CD4-positive, alpha-beta T cell treated with Interleukin-6 for 4 hours (primary cell): ENCODE measurements around the gene NEO1.

Experiments used
- DNase-seq: peaks from one replicate; pipeline ENCODE4 v3.0.0-alpha.2; 2020; ENCODE audit warnings: mixed read lengths

NEO1 gene

GRCh38 chr15:73028831-73029451, 23.3 kb upstream of the NEO1 start:
- no peak for DNase-seq

- DNase-seq = no peak
These were observed 22.1 kb upstream of the NEO1 start for GRCh38 chr15:73030122-73030679.

DNA sequence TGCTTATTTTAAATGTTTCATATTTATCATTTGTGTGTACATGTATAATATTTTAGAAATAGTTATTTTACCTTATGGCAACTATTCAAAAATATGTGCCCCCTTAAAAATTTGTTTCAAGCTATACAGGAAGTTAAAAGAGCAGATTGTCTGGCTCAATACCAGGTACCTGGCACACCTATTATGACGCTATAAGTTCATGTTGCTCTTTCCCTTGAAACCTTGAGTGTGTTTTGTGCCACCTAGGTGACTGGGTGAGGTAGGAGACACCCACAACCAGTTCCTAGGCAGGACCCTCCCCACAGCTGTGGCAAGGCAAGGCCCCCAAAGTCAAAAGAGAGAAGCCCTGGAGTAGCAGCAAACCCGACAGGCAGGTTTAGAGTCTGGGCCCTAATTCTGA, 20.6 kb upstream of the NEO1 start:
- DNase-seq = no peak

DNA sequence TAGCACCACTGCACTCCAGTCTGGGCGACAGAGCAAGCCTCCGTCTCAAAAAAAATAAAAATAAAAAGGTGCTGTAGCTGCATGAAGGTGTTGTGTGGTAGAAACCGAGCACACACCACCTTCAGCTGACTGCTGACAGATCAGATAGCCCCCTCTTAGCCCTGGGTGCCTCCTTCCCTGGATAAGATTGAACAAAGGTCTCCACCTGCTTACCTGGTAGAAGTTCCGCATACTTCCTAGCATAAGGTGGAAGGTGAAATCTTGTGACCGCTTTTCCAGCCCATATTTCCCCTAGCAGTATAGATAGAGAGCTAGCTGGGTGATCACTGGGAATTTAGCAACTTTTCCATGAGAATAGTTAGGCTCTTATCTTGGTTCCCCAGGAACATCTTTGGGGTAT, 18.7 kb upstream of the NEO1 start:
- DNase-seq = no peak

DNA sequence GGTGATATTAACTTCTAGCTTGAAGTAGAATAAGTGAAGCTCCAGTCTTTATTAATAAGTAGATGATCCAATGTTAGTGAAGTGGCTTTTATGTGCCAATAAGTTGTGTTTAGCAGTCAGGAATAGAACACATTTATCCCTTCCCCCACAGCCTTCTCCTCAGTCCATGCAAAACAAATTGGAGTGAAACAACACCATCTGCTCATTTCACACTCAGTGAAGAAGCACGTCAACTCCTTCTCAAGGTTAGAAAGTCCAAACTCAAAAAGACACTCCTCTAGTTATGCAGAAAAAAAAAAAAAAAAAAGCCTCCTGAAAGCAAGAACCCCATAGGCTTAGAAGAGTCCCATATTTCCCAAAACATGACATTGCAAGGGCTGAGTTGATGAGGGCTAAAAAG, 18.0 kb upstream of the NEO1 start:
- DNase-seq = no peak

DNA sequence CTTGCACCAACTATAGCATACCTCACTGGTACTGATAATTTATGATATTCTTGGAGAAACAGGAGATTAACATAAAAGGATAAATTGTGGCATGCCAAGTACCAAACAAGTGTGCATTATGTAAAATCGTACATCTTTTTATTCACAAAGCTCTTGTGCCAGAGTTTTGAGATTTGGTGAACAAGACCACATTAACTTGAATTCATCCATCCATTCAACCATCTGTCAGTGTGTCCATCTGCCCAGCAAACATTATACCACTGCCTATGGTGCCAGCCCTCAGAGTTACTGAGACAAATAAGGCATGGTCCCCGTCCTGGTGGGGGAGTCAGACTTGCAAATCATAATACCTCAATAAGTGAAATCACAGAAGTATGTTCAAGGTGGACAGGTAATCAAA, 17.0 kb upstream of the NEO1 start:
- no peak for DNase-seq

DNA sequence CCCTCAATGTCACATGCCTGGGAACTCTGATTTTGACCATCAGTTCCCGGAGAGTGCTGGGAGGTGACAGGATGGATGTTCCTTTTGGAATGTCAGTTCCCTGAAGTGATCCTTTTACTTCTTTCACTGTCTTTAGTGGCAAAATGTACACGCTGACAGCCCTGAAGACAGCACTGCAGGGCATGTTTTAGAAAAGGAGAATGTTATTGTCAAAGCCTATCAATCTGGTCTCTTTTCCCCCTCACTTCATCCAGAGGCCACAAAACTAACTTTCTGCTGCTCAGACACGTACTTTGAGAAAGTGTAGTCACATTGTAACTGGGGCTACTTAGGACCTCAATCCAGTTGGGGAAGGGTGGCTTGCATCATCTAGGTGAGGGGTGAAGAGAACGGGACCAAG, 14.0 kb upstream of the NEO1 start:
- DNase-seq = no peak

- no peak for DNase-seq
These were observed 6.2 kb upstream of the NEO1 start for GRCh38 chr15:73046073-73046472.

- no peak for DNase-seq
These were observed 4.4 kb upstream of the NEO1 start for GRCh38 chr15:73047882-73048281.

DNA sequence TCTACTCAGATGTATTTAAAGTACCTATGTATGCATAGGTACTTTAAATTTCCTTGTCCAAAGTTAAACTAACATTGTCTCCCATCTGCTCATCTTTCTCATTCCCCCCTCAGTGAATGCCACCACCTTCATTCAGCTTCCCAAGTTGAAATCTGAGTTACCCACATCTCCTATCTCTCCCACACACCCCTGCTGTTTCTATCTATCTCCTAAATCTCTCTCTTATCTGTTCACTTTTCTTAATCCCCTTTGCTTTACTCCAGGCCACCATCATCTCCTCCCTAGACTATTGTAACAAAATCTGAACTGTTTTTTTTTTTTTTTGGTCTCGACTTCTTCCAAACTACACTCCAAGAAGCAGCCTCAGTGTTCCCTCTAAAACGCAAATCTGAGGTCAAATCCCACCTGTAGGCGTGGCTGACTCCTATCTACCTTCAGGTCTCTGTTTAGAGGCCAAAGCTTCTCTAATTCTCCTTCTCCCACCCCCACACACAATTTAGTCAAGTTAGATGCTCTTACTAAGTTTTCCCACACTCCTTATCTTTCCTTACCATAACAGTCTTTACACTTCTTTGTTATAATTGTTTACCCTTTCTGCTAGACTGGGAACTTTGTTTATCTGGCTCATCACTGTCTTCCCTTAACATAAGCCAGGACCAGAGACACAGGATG, 3.5 kb upstream of the NEO1 start:
- DNase-seq = no peak

DNA sequence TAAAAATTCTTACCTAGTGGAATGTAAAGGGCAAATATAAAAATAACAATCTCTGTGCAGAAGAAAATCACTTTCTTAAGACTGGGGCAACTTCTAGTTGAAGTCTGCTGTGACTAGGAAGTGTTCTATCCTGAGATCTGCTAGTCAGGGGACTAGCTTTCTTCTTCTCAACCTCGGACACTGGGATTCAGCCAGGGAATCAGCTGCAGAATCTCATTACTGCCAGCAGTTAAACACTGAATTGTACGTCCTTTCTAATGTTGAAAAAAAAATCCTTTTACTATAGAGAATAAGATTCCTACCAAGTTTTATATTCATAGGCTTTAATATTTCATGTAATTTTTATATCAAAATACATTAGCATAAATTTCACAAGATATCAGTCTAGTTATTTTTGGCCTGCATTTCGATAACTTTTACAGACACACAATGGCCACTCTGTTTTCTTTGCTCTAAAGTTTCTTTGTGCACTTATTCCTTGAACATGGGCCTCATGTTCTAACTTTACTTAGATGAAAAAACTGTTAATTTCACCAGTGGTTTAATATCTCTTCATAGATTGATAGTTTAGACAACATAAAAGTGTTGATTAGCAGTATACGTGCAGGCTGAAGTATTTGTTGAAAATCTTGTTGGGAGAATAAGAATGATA, 2.6 kb upstream of the NEO1 start:
- no peak for DNase-seq

DNA sequence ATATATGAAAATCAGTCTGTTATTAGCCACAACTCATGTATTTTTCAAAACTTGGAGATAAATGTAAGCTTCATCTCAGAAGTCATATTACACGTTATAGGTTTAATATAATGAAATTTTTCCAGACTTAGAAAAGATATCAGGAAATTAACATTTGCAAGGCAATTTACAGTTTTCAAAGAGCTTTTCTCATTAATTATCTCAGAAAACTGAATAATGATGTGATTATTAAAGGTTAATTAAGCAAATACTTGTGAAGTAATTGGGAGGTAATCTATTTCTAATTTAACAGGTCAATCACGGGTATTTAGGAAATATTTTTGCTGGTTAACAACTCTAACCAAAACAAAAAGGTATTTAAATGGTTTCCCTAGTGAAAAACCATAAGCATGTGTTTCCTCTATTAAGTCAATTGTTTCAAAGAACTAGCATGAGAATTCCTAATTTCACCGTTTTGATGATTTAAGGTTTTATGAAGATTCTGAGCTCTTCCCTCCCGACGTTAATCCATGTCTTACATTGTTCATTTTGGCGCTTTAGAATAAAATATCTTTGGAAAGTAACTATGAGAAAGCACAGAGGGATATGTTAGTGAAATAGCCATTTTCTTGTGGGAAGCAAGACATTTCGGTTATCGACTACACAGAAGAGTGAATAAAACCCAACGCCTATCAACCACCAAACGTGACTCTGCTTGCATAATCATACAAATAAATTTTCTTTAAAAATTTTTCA, 1.5 kb upstream of the NEO1 start:
- DNase-seq = no peak

DNA sequence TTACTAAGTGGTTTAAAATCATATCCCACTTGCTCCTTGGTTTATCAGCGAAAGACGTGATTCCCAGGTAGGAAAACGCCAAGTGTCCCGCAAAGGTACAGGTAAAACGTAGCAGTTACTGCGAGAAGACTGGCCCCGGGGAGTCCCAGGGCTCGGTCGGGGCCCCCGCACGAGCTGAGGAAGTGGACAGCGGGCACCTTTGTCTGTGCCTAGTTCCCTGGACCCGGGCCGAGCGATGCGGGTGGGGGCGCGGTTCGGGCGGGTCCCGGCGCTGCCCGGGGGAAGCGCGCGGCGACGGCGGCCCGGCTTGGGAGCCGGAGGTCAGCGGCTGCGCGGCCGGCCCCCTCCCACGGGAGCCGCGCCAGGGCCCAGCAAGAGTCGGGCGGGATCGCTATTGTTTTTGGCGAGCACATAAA, 864 bp upstream of the NEO1 start:
- no peak for DNase-seq

DNA sequence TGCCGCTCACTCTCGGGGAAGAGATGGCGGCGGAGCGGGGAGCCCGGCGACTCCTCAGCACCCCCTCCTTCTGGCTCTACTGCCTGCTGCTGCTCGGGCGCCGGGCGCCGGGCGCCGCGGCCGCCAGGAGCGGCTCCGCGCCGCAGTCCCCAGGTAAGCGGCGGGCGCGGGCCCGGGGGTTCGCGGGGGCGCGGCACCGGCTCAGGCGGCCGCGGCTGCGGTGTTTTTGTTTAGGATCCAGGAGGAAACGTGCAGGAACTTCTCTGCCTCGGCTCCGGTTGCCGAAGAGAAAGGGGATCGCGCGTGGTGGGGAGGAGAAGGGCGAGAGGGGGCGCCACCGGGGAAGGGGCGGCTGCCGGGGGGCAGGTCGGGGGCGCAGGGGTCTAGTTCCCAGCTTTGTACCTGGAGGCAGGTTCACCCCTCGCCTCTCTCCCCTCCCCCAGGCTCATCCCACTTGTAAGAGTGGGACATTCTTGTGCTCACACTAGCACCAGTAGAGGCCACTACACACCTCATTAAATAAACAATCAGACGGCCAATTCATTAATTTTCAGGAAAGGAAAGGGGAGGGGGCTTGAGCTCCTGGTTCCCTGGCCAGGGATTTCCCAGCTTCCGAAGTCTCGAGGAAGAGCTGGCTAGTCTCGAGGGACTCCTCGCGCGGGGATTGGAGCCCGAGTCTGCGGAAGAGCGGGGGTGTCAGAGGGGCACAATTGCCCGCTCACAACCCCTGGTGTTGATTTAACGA, 562 bp downstream of the NEO1 start:
- DNase-seq = peak; percentile 24

DNA sequence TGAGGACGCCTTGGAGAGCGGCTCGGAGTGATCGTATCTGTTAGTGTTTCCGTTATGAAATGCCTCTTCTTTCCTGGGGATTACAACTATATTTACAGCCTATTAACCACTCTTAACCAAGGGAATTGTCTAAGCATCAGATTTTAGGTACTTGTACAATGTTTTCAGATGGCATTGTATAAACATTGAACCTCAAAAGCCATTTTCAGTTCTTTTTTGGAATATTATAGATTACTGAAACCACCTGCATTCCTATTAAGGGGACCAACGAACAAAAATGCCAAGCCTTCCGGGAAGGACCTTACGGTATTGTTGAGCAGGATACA, 1.1 kb downstream of the NEO1 start:
- no peak for DNase-seq

- no peak for DNase-seq
These were observed 2.2 kb downstream of the NEO1 start for GRCh38 chr15:73054417-73054953.

DNA sequence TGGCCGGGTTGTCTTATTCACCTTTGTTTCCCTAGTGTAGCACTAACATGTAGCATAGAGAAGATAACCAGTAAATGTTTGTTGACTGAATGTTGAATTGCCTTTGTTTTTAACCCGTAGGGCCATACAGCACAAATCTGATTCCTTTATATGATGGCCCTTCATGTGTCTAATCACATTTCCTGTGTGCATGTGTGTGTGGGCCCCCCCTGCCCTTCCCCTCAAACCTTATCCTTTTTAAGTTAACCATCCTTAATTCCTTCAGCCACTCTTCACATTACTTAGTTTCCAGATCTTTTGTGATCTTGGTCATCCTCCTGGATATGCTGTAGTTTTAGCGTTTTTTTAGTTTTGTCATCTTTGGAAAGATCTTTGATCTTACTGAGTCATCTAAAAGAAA, 4.2 kb downstream of the NEO1 start:
- DNase-seq = no peak

- no peak for DNase-seq
These were observed 6.2 kb downstream of the NEO1 start for GRCh38 chr15:73058437-73058836.

GRCh38 chr15:73065114-73065513, 12.9 kb downstream of the NEO1 start:
- no peak for DNase-seq

DNA sequence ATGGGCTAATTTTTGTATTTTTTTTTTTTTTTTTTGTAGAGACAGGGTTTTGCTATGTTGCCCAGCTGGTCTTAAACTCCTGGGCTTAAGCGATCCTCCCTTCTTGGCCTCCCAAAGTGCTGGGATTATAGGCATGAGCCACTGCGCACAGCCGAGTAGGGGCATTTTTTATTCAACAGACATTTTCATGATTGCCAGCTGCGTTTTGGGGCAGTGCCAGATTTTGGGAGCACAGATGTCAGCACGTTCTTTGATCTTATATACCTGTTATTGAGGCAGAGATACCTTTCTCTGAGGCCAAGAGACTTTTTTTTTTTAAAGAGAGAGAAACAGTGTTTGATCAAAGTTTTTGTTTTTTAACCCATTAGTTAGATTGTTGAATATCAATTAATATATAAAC, 16.8 kb downstream of the NEO1 start:
- no peak for DNase-seq

- DNase-seq = no peak
These were observed 20.6 kb downstream of the NEO1 start for GRCh38 chr15:73072894-73073293.

GRCh38 chr15:73074241-73074640, 22.0 kb downstream of the NEO1 start:
- DNase-seq = no peak
